Upper lobe of left lung (tissue), 4 donors: ENCODE measurements around the gene TPRX2.

Experiments
- CTCF ChIP-seq, 6 experiments: fragments of 450-650 bp in 4 of 6; fragments of 200-600 bp in 2 of 6; sonication (generic) in 2 of 6; IDR thresholded peaks; one replicate each; pipeline ENCODE4 v1.5.1; 2016 to 2019; ENCODE audit warnings: antibody characterized with exemption in 6 of 6
- POLR2A ChIP-seq, 4 donors: fragments of 450-650 bp; IDR thresholded peaks; one replicate each; pipeline ENCODE4 v1.5.1; 2016 to 2017; ENCODE audit warnings: antibody characterized with exemption in 4 of 4, mild to moderate bottlenecking in 2 of 4
- POLR2AphosphoS5 ChIP-seq, 2 donors: sonication (generic); formaldehyde crosslinking; IDR thresholded peaks; one replicate each; pipeline ENCODE4 v1.5.1; 2017; ENCODE audit warnings: antibody characterized with exemption in 2 of 2

DNA sequence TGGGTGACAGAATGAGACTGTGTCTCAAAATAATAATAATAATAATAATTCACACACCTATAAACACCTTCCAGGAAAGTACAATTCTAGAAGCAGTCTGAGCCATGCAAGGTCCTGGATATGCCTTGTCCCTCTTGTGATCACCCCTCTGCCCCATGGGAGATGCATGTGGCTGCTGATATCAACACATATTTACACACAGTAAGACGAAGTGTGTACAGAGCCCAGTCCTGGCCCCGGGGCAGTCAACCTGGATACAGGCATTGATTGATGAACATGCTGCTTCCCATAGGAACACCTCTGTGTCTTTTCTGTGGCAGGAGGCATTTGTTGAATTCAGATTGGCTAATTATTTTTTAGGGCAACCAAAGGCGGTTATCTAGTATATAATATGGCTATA is 23.9 kb downstream of the TPRX2 start:
- TF ChIP-seq POLR2A (IDR thresholded peaks at IDR 0.05) (no peak), CTCF (IDR thresholded peaks at IDR 0.05) (no peak), POLR2AphosphoS5 (IDR thresholded peaks at IDR 0.05) (no peak)
